Mucosa of rectum (tissue), 2 donors: Measurements from ENCODE around the gene EPYC.

Experiments used
- H3K27ac ChIP-seq, 2 donors: one replicate each; pipeline ENCODE4 v1.7.0; 2013; ENCODE audit warnings: inconsistent platforms in 2 of 2, low read depth in 2 of 2, low read length in 2 of 2
- H3K27me3 ChIP-seq, 2 donors: one replicate each; pipeline ENCODE4 v1.7.0; 2013; ENCODE audit warnings: low read length in 2 of 2; ENCODE audit not compliant: control insufficient read depth in 2 of 2, insufficient read depth in 2 of 2
- H3K36me3 ChIP-seq, 2 donors: one replicate each; pipeline ENCODE4 v1.7.0; 2013; ENCODE audit warnings: low read length in 2 of 2; ENCODE audit not compliant: control insufficient read depth in 2 of 2, insufficient read depth in 2 of 2
- H3K4me1 ChIP-seq, 2 donors: one replicate each; pipeline ENCODE4 v1.7.0; 2013; ENCODE audit warnings: low read length in 2 of 2, mild to moderate bottlenecking in 1 of 2; ENCODE audit not compliant: control insufficient read depth in 2 of 2, insufficient read depth in 2 of 2
- H3K4me3 ChIP-seq, 2 donors: one replicate each; pipeline ENCODE4 v1.7.0; 2013; ENCODE audit warnings: low read length in 2 of 2
- H3K9ac ChIP-seq, 2 donors: one replicate each; pipeline ENCODE4 v1.7.0; 2013; ENCODE audit warnings: low read length in 2 of 2, low read depth in 1 of 2, mild to moderate bottlenecking in 1 of 2
- H3K9me3 ChIP-seq, 2 donors: one replicate each; pipeline ENCODE4 v1.7.0; 2013; ENCODE audit warnings: low read length in 2 of 2; ENCODE audit not compliant: control insufficient read depth in 2 of 2
- donor health status: healthy.
- donor health status: Normal muscosa, but diverticular disease.

EPYC gene, protein sequence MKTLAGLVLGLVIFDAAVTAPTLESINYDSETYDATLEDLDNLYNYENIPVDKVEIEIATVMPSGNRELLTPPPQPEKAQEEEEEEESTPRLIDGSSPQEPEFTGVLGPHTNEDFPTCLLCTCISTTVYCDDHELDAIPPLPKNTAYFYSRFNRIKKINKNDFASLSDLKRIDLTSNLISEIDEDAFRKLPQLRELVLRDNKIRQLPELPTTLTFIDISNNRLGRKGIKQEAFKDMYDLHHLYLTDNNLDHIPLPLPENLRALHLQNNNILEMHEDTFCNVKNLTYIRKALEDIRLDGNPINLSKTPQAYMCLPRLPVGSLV

DNA sequence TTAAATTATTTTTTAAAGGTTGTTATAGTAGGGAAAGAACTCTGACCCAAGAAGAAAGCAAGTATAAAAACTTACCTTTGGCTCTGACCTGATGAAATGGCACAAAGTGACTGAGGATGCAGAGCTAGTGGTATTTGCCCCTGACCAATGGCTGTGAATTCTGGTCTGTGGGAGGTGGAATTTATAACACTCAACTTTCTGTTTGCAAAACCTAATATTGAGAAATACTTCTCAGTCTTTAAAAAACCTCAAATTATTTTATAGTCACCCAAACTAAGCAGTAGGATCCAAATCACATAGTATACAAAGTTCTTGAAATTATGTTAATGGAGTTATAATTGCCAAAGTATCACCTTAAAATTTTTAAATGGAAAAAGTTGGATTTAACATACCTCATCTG, at the start of gene EPYC:
Gene EPYC, minus strand, starts transcription at position 101 of the 400 bp plus-strand sequence. CDS start 2,407 bp downstream, outside the sequence.
- H3K9me3 ChIP-seq = no peaks in the 10 kb centered on the region
- no peak within 1 kb of the TSS for H3K27ac ChIP-seq
- no peaks in the 10 kb centered on the region for H3K27me3 ChIP-seq
- no peaks in the 10 kb centered on the region for H3K4me1 ChIP-seq
- no peak within 1 kb of the TSS for H3K4me3 ChIP-seq
- no peaks in the 10 kb centered on the region for H3K36me3 ChIP-seq
- H3K9ac ChIP-seq = no peak within 1 kb of the TSS

DNA sequence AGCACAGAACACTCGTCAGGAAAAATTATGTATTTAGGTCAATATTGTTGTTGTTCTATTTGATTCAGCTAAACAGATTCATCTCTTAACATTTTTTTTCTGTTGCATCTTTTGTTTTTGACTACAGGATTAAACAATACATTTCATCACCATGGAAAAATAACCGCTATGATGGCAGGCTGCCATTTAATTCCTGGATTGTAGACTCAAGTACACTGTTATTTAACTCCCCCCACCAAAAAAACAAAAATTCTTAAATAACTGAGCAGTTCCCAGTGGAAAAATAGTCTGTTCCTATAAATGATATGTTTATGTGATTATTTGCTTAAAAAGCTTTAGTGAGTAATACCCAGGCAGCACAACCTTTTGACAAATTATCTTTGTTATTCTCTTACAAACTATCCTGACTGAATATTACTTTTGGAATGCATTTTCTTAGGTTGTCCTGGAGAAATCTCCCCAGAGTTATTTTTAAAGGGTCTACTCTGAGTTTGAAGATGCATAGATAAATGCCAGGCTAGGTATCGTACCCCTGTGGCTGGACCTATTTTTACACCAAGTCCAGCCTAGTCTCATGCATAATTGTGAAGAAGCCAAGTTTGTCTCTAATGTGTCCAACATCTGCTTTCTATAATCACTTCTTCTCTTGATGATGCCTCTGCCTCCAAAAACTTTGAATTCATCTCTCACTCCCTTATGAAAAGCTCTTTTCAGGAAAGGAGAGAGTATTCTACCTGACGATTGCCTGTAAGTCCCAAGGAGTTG, 49.4 kb upstream of the EPYC start:
- no peaks in the 10 kb centered on the region for H3K4me1 ChIP-seq
- H3K4me3 ChIP-seq = no peak overlapping the region
- no peaks in the 10 kb centered on the region for H3K27me3 ChIP-seq
- H3K9ac ChIP-seq = no peak overlapping the region
- no peaks in the 10 kb centered on the region for H3K36me3 ChIP-seq
- H3K9me3 ChIP-seq = no peaks in the 10 kb centered on the region
- H3K27ac ChIP-seq = no peak overlapping the region

DNA sequence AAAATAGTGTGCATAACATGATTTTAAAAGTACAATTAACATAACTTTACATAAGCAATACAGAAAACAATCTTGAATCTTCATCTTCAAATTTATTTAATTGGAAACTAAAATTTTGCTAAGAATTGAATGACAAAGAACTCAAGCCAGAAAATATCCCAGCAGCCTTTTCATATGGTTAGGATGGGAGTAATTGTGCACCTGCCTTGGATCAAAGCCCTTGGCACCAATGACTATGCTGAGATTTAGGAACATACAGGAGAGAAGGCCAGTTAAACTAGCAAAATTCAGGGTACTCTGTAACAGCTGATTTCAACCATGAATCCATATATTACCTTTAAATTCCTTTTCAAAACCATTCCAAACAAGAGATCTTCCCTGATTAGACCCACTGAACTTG, 47.3 kb upstream of the EPYC start:
- H3K4me1 ChIP-seq = no peaks in the 10 kb centered on the region
- no peak overlapping the region for H3K9ac ChIP-seq
- H3K9me3 ChIP-seq = no peaks in the 10 kb centered on the region
- H3K4me3 ChIP-seq = no peak overlapping the region
- no peaks in the 10 kb centered on the region for H3K27me3 ChIP-seq
- no peaks in the 10 kb centered on the region for H3K36me3 ChIP-seq
- H3K27ac ChIP-seq = no peak overlapping the region

DNA sequence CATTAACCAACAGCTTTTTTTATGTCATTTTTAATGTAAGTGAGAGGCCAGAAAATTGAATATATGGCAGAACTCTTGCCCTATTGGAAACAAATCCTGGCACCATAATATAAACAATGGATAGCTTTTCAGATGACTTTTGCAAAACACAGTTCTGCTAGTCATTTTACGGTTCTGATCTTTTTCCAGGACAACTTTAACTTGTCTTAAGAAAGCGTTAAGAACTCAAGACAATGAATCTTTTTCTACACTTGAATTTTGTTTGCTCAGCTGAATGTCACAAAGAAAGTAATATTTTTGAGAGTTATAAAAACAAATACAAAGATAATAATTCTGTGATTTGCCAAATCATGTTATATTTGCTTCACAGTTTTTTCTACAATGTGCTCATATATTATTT, 39.8 kb upstream of the EPYC start:
- Histone ChIP-seq H3K4me1 (no peaks in the 10 kb centered on the region), H3K27me3 (no peaks in the 10 kb centered on the region), H3K9me3 (no peaks in the 10 kb centered on the region), H3K27ac (no peak overlapping the region), H3K9ac (no peak overlapping the region), H3K4me3 (no peak overlapping the region), H3K36me3 (no peaks in the 10 kb centered on the region)

DNA sequence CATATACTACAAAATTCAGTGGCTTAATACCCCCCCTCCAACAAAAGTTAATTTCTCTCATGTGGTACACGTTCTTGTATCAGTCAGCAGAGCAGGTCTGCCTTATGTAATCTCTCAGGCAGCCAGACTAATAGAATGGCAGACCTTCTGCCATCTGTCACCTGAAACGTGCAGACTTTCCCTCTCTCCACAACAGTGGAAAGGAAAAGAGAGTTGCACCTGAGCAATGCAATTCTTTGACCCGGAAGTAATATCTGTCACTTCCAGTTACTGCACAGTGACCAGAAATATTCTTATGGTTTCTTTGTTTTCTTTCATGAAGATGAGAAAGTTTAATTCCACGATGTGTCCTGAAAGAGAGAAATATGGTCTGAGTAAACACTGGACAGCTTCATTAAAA, 38.6 kb upstream of the EPYC start:
- no peak overlapping the region for H3K9ac ChIP-seq
- no peak overlapping the region for H3K4me3 ChIP-seq
- H3K27ac ChIP-seq = no peak overlapping the region
- no peaks in the 10 kb centered on the region for H3K27me3 ChIP-seq
- H3K9me3 ChIP-seq = no peaks in the 10 kb centered on the region
- H3K4me1 ChIP-seq = no peaks in the 10 kb centered on the region
- no peaks in the 10 kb centered on the region for H3K36me3 ChIP-seq

DNA sequence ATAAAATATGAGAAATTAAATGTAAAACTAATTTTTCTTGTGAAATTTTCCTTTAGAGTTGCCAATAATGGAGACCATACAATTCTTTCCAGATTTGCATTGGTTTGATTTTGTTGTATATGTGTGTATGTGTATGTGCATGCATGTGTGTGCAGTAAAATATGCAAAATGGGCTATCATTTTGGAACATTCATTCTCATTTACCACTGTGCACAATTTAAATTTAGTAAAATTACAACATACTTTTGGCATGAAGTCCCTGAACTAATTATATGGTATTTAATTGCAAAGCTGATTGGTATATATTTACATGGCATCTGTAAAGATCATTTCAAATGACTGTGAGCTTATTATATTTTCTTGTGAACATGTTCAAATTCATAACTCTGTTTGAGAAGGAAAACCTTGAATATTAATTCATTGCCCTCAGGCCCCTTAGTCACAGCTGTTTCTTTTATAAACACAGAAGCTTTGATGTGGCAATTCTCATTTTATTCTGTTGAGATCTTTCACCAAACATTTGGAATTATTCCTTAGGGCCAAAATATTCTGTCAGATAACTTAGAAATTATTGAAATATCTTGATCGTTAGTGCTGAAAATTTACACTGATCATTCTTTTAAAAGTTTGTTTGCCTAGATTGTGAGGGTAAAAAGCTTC, 35.5 kb upstream of the EPYC start:
- no peak overlapping the region for H3K9ac ChIP-seq
- no peak overlapping the region for H3K27ac ChIP-seq

DNA sequence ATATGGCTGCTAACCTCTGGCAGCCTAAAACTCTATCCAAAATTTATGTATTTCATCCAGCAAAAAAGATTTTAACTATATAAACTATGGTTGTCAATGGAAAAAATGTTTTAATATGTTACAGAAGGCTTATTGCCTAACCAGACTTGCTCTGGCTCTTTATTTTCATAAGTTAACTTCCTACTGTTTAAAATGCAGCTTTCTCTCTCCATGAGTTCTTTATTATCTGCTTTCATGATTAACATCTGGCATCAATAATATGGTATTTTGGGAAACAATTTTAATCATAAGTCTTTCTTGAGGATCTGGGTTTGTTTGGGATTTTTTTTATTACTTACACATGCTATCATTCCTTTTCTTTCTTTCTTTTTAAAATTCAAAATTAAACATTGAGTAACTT, 32.5 kb upstream of the EPYC start:
- H3K4me1 ChIP-seq = no peaks in the 10 kb centered on the region
- no peaks in the 10 kb centered on the region for H3K9me3 ChIP-seq
- no peak overlapping the region for H3K4me3 ChIP-seq
- no peak overlapping the region for H3K27ac ChIP-seq
- no peaks in the 10 kb centered on the region for H3K27me3 ChIP-seq
- no peaks in the 10 kb centered on the region for H3K36me3 ChIP-seq
- H3K9ac ChIP-seq = no peak overlapping the region

More for the DNA sequence above, 35.5 kb upstream of the EPYC start:
- Histone ChIP-seq H3K4me3 (no peak overlapping the region), H3K36me3 (no peaks in the 10 kb centered on the region), H3K27me3 (no peaks in the 10 kb centered on the region), H3K9me3 (no peaks in the 10 kb centered on the region), H3K4me1 (no peaks in the 10 kb centered on the region)

DNA sequence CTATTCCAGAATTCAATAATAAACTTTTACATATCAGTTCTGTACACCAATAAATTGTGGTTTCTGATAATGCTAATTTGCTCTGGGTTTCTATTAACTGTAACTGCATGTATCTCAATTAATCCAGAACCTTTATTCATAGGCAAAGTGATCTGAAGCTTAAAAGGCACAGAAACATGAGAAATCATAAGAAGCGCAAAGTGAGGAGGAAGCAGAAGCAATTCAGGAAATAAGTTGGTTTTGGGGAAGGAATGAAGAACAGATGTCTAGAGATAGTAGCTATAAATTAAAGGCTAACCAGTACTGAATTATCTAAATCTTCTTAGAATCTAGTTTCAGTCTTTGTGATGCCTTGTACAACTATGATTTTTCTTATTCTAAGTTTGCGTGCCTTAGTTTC, 28.5 kb upstream of the EPYC start:
- Histone ChIP-seq H3K27me3 (no peaks in the 10 kb centered on the region), H3K4me3 (no peak overlapping the region), H3K4me1 (no peaks in the 10 kb centered on the region), H3K27ac (no peak overlapping the region), H3K36me3 (no peaks in the 10 kb centered on the region), H3K9ac (no peak overlapping the region), H3K9me3 (no peaks in the 10 kb centered on the region)

DNA sequence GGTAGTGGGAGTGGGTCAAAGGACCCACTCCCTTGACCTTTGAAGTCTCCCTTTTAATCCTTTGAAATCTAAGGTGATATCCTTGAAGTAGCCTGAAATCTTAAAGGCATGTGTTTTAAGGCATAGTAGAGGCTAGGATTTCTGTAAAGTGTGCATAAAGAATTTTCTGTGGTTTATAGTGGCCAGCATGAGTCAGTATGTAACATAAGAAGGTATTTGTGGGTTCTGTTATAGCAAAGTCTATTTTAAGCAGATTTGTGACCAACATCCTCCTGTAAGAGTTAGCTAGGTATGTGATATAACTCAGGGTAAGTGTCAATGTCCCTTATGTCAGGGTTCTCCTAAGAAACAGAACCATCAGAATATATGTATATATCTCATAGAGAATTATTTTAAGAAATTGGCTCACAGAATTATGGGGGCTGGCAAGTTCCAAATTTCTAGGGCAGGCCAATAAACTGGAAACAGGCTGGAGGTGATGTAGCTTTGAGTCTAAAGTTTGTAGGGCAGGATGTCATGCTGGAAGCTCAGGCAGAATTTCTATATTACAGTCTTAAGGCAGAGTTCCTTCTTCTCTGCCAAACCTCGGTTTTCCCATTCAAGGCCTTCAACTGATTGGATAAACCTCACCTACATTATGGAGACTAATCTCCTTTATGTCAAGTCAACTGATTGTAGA, 18.7 kb upstream of the EPYC start:
- Histone ChIP-seq H3K27ac (no peak overlapping the region), H3K4me3 (no peak overlapping the region), H3K27me3 (no peaks in the 10 kb centered on the region), H3K4me1 (no peaks in the 10 kb centered on the region), H3K36me3 (no peaks in the 10 kb centered on the region), H3K9ac (no peak overlapping the region), H3K9me3 (no peaks in the 10 kb centered on the region)

DNA sequence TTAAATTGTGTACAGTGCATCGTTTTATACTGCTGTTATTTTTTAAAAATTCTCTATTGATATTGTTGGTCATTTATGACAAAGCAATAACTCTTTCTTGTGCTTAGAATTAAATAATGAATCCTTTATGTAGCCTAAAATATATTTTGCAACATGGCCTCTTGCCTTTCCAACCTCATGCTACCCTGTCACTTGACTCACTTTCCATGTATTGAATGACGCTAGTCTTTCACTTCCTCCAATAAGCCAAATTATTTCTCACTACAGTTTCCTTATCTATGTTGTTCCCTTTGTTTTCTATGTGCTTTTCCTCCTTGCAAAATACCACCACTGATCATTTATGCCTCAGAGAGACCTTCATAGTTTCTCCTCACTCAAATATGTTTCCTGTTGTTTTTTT, 16.3 kb upstream of the EPYC start:
- Histone ChIP-seq H3K4me3 (no peak overlapping the region), H3K27ac (no peak overlapping the region), H3K4me1 (no peaks in the 10 kb centered on the region), H3K36me3 (no peaks in the 10 kb centered on the region), H3K27me3 (no peaks in the 10 kb centered on the region), H3K9ac (no peak overlapping the region), H3K9me3 (no peaks in the 10 kb centered on the region)
